A549 (cell line): ENCODE results near the gene CNGA1.

ENCODE experiments used
- ATOH8 ChIP-seq: fragments of 250-450 bp; sonication (Bioruptor Pico); IDR thresholded peaks from 2 replicates; pipeline ENCODE4 v1.5.0; 2020; ENCODE audit warnings: low read depth, mild to moderate bottlenecking, moderate library complexity
- CHD4 ChIP-seq: fragments of 200-600 bp; sonication (generic); IDR thresholded peaks from 2 replicates; pipeline ENCODE4 v1.6.1; 2016; ENCODE audit warnings: antibody characterized with exemption, mild to moderate bottlenecking, borderline replicate concordance
- CTCF ChIP-seq: fragments of >200 bp; sonication (Bioruptor Twin); formaldehyde crosslinking; IDR thresholded peaks from 3 replicates; pipeline ENCODE4 v1.5.1; 2016
- EP300 ChIP-seq, 2 experiments: fragments of >200 bp; sonication (Bioruptor Twin); formaldehyde crosslinking; IDR thresholded peaks; 2 replicates in 1 of 2; 3 replicates in 1 of 2; pipeline ENCODE4 v1.6.1; 2016 to 2017
- GATA3 ChIP-seq: IDR thresholded peaks from 2 replicates; pipeline ENCODE4 v1.6.1; 2012; ENCODE audit warnings: borderline replicate concordance
- KDM1A ChIP-seq: fragments of 200-600 bp; sonication (generic); IDR thresholded peaks from 2 replicates; pipeline ENCODE4 v1.6.1; 2016; ENCODE audit warnings: low read depth, mild to moderate bottlenecking
- MYC ChIP-seq: IDR thresholded peaks from 2 replicates; pipeline ENCODE4 v1.6.1; 2012; ENCODE audit warnings: mild to moderate bottlenecking, inconsistent platforms, low read length, improper control_type of control experiment, borderline replicate concordance
- POLR2A ChIP-seq: IDR thresholded peaks from 2 replicates; pipeline ENCODE4 v1.6.1; 2012; ENCODE audit warnings: mild to moderate bottlenecking, low read length
- RFX5 ChIP-seq: fragments of 450-650 bp; IDR thresholded peaks from 2 replicates; pipeline ENCODE4 v1.7.1; 2014; ENCODE audit warnings: antibody characterized with exemption, mild to moderate bottlenecking, moderate library complexity

GRCh38 chr4:48038666-48039065 is 22.2 kb upstream of the CNGA1 start:
- TF ChIP-seq POLR2A (no peak), RFX5 (no peak), CTCF (no peak), KDM1A (no peak), MYC (no peak), CHD4 (no peak), GATA3 (no peak), EP300 (IDR thresholded peaks at IDR 0.05) (no peak), ATOH8 (CRISPR knock-in tag) (no peak)
